ENCODE results near the gene BRI3. TPM values are rescaled to one million over a fixed set of nuclear protein-coding genes. Genes with fewer than 3 reads are reported as not detected.

Gene BRI3
- total RNA-seq, 4 donors from 2014 or later: 39.0 to 51.4 (median 45.5) TPM

DNA sequence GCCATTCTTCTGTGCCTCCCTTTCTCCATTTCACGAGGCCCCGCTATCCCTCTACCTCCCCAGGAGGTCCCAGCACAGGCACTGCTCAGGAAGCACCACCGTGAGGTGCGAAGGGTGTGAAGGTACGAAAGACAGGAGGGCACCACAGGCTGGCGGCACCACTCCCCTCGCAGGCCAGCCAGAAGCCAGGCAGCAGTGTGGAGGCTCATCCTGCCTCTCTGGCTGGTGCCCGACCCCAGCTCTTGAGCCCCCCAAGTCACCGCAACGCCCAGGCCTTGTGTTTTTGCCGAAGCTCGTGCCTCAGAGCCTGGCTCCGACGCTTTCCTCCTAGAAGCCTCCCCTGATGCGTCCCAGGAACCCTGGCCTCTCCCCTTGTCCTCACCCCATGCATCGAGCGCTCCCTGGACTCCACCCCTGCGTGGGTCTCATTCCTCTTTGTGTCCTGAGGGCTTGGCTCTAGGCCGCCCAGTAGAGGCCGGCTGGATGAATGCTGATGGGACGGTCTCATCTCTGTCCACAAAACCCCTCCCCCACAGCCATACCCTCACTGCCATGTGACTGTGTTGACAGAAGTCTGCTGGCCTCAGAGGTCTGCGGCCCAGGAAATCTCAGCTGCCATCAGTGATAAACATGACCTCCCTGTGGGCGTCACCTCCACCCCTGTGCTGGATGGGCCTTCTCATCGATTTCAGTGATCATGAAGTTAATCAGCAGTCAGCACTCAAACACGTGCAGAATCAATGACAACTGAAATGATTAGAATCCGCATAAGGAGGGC is 19.3 kb downstream of the BRI3 start:
- WGBS, 2 donors (ENCODE audit: low coverage in 1 of 2): 84 to 86% methylated on average over 5 to 7 of the region's 26 CpGs
- H3K4me1 ChIP-seq: peaks cover 0 to 11% (median 0%) of the 10 kb centered on the region in 3 donors
- no peaks in the 10 kb centered on the region for H3K9me3 ChIP-seq
- peaks cover 0 to 3% of the 10 kb centered on the region in 2 donors for H3K36me3 ChIP-seq
- no peaks in the 10 kb centered on the region for H3K27me3 ChIP-seq
- H3K27ac ChIP-seq: no peak overlapping the region
- ATAC-seq: no peak
- H3K4me3 ChIP-seq: no peak overlapping the region
- TF ChIP-seq POLR2AphosphoS5 (IDR thresholded peaks at IDR 0.05) (no peak), POLR2A (IDR thresholded peaks at IDR 0.05) (no peak), EP300 (IDR thresholded peaks at IDR 0.05) (no peak)
- TF ChIP-seq, protein P1, sequence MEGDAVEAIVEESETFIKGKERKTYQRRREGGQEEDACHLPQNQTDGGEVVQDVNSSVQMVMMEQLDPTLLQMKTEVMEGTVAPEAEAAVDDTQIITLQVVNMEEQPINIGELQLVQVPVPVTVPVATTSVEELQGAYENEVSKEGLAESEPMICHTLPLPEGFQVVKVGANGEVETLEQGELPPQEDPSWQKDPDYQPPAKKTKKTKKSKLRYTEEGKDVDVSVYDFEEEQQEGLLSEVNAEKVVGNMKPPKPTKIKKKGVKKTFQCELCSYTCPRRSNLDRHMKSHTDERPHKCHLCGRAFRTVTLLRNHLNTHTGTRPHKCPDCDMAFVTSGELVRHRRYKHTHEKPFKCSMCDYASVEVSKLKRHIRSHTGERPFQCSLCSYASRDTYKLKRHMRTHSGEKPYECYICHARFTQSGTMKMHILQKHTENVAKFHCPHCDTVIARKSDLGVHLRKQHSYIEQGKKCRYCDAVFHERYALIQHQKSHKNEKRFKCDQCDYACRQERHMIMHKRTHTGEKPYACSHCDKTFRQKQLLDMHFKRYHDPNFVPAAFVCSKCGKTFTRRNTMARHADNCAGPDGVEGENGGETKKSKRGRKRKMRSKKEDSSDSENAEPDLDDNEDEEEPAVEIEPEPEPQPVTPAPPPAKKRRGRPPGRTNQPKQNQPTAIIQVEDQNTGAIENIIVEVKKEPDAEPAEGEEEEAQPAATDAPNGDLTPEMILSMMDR (IDR thresholded peaks at IDR 0.05): no peak

DNA sequence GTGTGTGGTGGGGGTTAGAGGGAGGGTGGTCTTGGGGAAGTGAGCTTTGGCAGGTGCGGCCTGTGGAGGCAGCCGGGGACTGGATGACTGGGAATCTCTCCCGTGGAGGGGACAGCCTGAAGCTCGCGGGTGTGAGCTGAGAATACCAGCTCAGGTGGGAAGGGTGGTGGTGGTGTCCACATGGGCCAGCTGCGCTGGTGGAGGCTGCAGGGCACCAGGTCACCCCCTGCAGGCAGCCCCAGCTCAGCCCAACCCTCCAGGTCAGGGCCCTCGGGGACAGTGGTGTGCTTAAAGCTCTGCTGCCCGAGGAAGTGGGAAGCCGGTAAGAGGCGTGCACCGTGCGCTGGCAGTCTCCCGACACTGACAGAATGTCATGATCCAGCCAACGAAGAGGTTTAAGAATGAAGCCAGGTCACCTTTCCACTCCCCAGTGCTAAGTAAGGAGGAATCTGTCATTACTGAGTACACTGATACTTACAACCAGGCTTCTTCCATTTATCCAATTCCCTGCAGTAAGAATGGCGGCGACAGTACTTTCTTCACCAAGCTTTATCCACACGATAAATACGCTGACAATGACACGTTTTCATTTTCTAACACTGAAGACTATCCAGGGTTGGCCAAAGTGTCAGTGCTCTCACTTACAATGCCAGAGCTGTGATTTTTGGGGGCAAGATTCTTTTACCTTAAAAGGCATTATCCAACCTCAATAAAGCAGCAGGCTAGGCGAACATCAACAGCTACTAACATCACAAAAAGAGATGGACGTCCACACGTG is 20.4 kb downstream of the BRI3 start:
- no peak for ATAC-seq
- H3K4me1 ChIP-seq: peaks cover 0 to 8% (median 0%) of the 10 kb centered on the region in 3 donors
- H3K27ac ChIP-seq: no peak overlapping the region
- 64 to 87% methylated on average over 8 of the region's 22 CpGs for WGBS, 2 donors (ENCODE audit: low coverage in 1 of 2)
- peaks cover 0 to 9% of the 10 kb centered on the region in 2 donors for H3K36me3 ChIP-seq
- no peak overlapping the region for H3K4me3 ChIP-seq
- no peaks in the 10 kb centered on the region for H3K27me3 ChIP-seq
- TF ChIP-seq POLR2A (IDR thresholded peaks at IDR 0.05): no peak
- TF ChIP-seq, protein P1 (IDR thresholded peaks at IDR 0.05): no peak
- no peak for TF ChIP-seq EP300 (IDR thresholded peaks at IDR 0.05)
- no peak for TF ChIP-seq POLR2AphosphoS5 (IDR thresholded peaks at IDR 0.05)
- no peaks in the 10 kb centered on the region for H3K9me3 ChIP-seq

DNA sequence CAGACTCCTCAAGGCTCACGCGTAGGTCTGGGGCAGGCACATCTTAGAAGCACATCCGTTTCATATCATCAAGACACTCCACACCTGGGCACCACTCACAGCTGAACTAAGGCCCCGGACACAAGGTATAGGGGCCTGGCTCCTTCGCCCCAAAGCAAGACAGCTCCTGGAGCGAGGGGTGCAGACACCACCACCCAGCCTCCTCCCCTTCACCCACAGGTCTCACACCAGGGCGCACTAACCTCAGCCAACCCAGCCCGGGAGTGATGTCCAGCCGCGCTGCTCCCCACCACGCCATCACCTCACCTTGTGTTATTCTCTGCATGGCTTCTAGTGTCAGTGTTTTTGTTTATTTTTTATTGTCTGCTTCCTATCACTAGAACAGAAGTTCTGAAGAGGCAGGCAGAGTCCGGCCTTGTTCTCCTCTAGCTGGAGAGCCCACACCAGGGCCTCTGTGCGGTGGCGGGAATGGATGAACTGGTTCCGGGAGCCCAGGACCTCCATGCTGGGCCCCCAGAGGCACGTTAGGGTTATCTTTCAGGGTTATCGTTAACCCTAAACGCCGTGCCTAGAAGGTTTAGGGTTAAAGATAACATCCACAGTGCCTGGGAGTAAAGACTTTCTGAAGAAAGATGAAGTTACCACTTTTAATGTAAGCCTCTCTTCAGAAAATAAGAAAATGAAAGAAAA is 21.8 kb downstream of the BRI3 start:
- Histone ChIP-seq H3K9me3 (no peaks in the 10 kb centered on the region), H3K36me3 (peaks cover 0 to 23% of the 10 kb centered on the region in 2 donors), H3K27me3 (no peaks in the 10 kb centered on the region), H3K4me1 (no peaks in the 10 kb centered on the region), H3K4me3 (no peak overlapping the region), H3K27ac (no peak overlapping the region)
- WGBS, 2 donors (ENCODE audit: low coverage in 1 of 2): 84 to 87% methylated on average over 4 to 9 of the region's 19 CpGs
- ATAC-seq: no peak
- TF ChIP-seq POLR2AphosphoS5 (IDR thresholded peaks at IDR 0.05): no peak
- TF ChIP-seq, protein P1 (IDR thresholded peaks at IDR 0.05): no peak
- no peak for TF ChIP-seq POLR2A (IDR thresholded peaks at IDR 0.05)
- no peak for TF ChIP-seq EP300 (IDR thresholded peaks at IDR 0.05)

DNA sequence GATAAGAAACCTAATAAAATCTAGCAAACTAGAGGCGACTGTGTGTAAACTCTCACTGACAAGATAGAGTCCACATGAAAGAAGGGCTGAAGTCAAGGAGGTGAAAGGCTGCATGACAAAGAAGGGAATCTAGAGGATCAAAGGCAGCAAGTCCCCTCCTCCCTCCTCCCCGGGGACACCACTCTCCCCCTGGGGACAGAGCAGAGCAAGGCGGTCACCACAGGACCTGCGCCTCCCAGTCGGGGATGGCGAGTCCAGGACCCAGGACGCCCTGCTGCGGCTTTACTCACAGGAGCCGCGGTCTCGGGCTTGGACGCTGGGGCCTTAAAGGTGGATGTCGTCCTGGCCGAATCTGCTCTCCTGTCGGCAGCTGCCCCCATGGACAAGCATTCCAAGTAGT is 22.4 kb downstream of the BRI3 start:
- no peaks in the 10 kb centered on the region for H3K27me3 ChIP-seq

More for the DNA sequence above, 22.4 kb downstream of the BRI3 start:
- no peaks in the 10 kb centered on the region for H3K4me1 ChIP-seq
- H3K4me3 ChIP-seq: no peak overlapping the region
- H3K9me3 ChIP-seq: no peaks in the 10 kb centered on the region
- H3K36me3 ChIP-seq: peaks cover 0 to 29% of the 10 kb centered on the region in 2 donors
- 36% methylated on average over 1 of the region's 15 CpGs; no CpG with 5 or more reads in 1 of the 2 donors for WGBS, 2 donors (ENCODE audit: low coverage in 1 of 2)
- no peak overlapping the region for H3K27ac ChIP-seq
- ATAC-seq: no peak
- TF ChIP-seq EP300 (IDR thresholded peaks at IDR 0.05) (no peak), POLR2A (IDR thresholded peaks at IDR 0.05) (no peak), POLR2AphosphoS5 (IDR thresholded peaks at IDR 0.05) (no peak)
- TF ChIP-seq, protein P1 (IDR thresholded peaks at IDR 0.05): no peak
